Mucosa of descending colon (tissue), 3 donors: Measurements from ENCODE around the gene WDR86. TPM values are rescaled to one million over a fixed set of nuclear protein-coding genes. Genes with fewer than 3 reads are reported as not detected.

Experiments used
- ATAC-seq: fragments of 200-7000 bp; cut with Tn5 transposase; one replicate; pipeline ENCODE4 v1.9.1; 2020; ENCODE audit warnings: mild to moderate bottlenecking, moderate library complexity
- DNase-seq, 3 donors: peaks; one replicate each; pipeline ENCODE4 v3.0.0-alpha.2; 2020
- H3K36me3 ChIP-seq: fragments of 200-600 bp; one replicate; pipeline ENCODE4 v1.8.0; 2021; ENCODE audit warnings: low read depth, mild to moderate bottlenecking
- H3K4me1 ChIP-seq: fragments of 200-600 bp; one replicate; pipeline ENCODE4 v1.8.0; 2021; ENCODE audit warnings: low read depth, mild to moderate bottlenecking
- H3K4me3 ChIP-seq: fragments of 200-600 bp; one replicate; pipeline ENCODE4 v1.8.0; 2021; ENCODE audit warnings: mild to moderate bottlenecking
- H3K9me3 ChIP-seq: fragments of 200-600 bp; one replicate; pipeline ENCODE4 v1.8.0; 2021; ENCODE audit warnings: mild to moderate bottlenecking
- CTCF ChIP-seq: fragments of 200-600 bp; IDR thresholded peaks from one replicate; pipeline ENCODE4 v1.8.0; 2022; ENCODE audit warnings: antibody characterized with exemption, mild to moderate bottlenecking
- intact Hi-C, 2 donors: fragments of 100-400 bp; cut with DNase I in 1 of 2; cut with micrococcal nuclease in 1 of 2; formaldehyde crosslinking; loops; one replicate each; pipeline versions ENCODE4 v1.11.0 to v1.11.1; 2022; cut with DNase I, micrococcal nuclease
- total RNA-seq, 3 donors: library from RNA; stranded (reverse); fragmentation: NEBNext Ultra II Directional in 2 of 3; extraction: Animal tissue kit (Norgen Biotek cat#: 25700) in 2 of 3; gene quantifications; one replicate each; pipeline versions ENCODE4 v1.2.1 to v1.2.4, GENCODE V29; 2021 to 2023
- donor health status: DM: no; HTN: no; CAD: no; lungs with moderate emphysema.
- donor health status: DM: no; HTN: no; CAD: no.
- donor health status: DM: no; HTN: yes; CAD: no.

The WDR86 gene
- total RNA-seq, 3 donors from 2014 or later: 0.38 to 16.6 (median 1.2) TPM

- H3K36me3 ChIP-seq: no peaks in the 10 kb centered on the region
- no peaks in the 10 kb centered on the region for H3K4me1 ChIP-seq
- TF ChIP-seq CTCF: no peak
- H3K9me3 ChIP-seq: no peaks in the 10 kb centered on the region
- H3K4me3 ChIP-seq: no peak overlapping the region
- DNase-seq (peak in 1 of 3 donors; percentile 11), ATAC-seq (no peak)
- intact Hi-C loops: no loop called here
Measured at GRCh38 chr7:151400626-151401315, 9.1 kb downstream of the WDR86 start.

GRCh38 chr7:151399906-151400305, 9.9 kb downstream of the WDR86 start:
- H3K4me3 ChIP-seq: no peak overlapping the region
- no peaks in the 10 kb centered on the region for H3K4me1 ChIP-seq
- H3K36me3 ChIP-seq: no peaks in the 10 kb centered on the region
- TF ChIP-seq CTCF: no peak
- ATAC-seq (no peak), DNase-seq (peak in 1 of 3 donors; percentile 7)
- intact Hi-C loops: no loop called here
- H3K9me3 ChIP-seq: no peaks in the 10 kb centered on the region

- ATAC-seq (no peak), DNase-seq (no peak)
- Histone ChIP-seq H3K4me3 (no peak overlapping the region), H3K36me3 (no peaks in the 10 kb centered on the region), H3K9me3 (no peaks in the 10 kb centered on the region), H3K4me1 (no peaks in the 10 kb centered on the region)
- intact Hi-C loops: no loop called here
- no peak for TF ChIP-seq CTCF
Measured at GRCh38 chr7:151399305-151399601, 10.6 kb downstream of the WDR86 start.

- no peak for DNase-seq
- Histone ChIP-seq H3K36me3 (no peaks in the 10 kb centered on the region), H3K4me3 (no peak overlapping the region), H3K4me1 (no peaks in the 10 kb centered on the region), H3K9me3 (no peaks in the 10 kb centered on the region)
- intact Hi-C loops: no loop called here
- no peak for TF ChIP-seq CTCF
- ATAC-seq: no peak
Measured at GRCh38 chr7:151398446-151399304, 11.2 kb downstream of the WDR86 start.

- TF ChIP-seq CTCF: no peak
- intact Hi-C loops: no loop called here
- Histone ChIP-seq H3K9me3 (no peaks in the 10 kb centered on the region), H3K4me1 (no peaks in the 10 kb centered on the region), H3K36me3 (no peaks in the 10 kb centered on the region), H3K4me3 (no peak overlapping the region)
- DNase-seq: peak in 1 of 3 donors; percentile 37
- no peak for ATAC-seq
Measured at GRCh38 chr7:151397026-151397425, 12.8 kb downstream of the WDR86 start.
